Upper lobe of right lung (tissue), 1 donor: ENCODE data around the gene SLC6A11. TPM values are rescaled to one million over a fixed set of nuclear protein-coding genes. Genes with fewer than 3 reads are reported as not detected.

Experiments
- ATAC-seq: fragments of 200-7000 bp; cut with Tn5 transposase; one replicate; pipeline ENCODE4 v1.9.1; 2020; ENCODE audit warnings: mild to moderate bottlenecking, moderate library complexity
- DNase-seq: peaks from one replicate; pipeline ENCODE4 v3.0.0-alpha.2; 2020
- H3K27ac ChIP-seq: fragments of 200-600 bp; one replicate; pipeline ENCODE4 v1.8.0; 2022
- H3K27me3 ChIP-seq: fragments of 200-600 bp; one replicate; pipeline ENCODE4 v1.8.0; 2022; ENCODE audit warnings: mild to moderate bottlenecking
- H3K36me3 ChIP-seq: fragments of 200-600 bp; one replicate; pipeline ENCODE4 v1.8.0; 2022
- H3K4me1 ChIP-seq: fragments of 200-600 bp; one replicate; pipeline ENCODE4 v1.8.0; 2022
- H3K4me3 ChIP-seq: fragments of 200-600 bp; one replicate; pipeline ENCODE4 v1.8.0; 2022; ENCODE audit warnings: mild to moderate bottlenecking
- H3K9me3 ChIP-seq: fragments of 200-600 bp; one replicate; pipeline ENCODE4 v1.8.0; 2022
- intact Hi-C: fragments of 100-400 bp; cut with DNase I; formaldehyde crosslinking; loops from one replicate; pipeline ENCODE4 v1.11.0; 2022
- total RNA-seq: library from RNA; stranded (reverse); fragmentation: NEBNext Ultra II Directional; extraction: Animal tissue kit (Norgen Biotek cat#: 25700); gene quantifications from one replicate; pipeline ENCODE4 v1.2.1, GENCODE V29; 2021
- TF ChIP-seq, protein P1 (sequence below): fragments of 200-600 bp; IDR thresholded peaks from one replicate; pipeline ENCODE4 v1.8.0; 2022; ENCODE audit warnings: antibody characterized with exemption
- donor health status: DM: no; HTN: yes; CAD: no; lungs with severe emphysema.

The SLC6A11 gene
- total RNA-seq, 1 donor from 2014 or later: 0.17 TPM

DNA sequence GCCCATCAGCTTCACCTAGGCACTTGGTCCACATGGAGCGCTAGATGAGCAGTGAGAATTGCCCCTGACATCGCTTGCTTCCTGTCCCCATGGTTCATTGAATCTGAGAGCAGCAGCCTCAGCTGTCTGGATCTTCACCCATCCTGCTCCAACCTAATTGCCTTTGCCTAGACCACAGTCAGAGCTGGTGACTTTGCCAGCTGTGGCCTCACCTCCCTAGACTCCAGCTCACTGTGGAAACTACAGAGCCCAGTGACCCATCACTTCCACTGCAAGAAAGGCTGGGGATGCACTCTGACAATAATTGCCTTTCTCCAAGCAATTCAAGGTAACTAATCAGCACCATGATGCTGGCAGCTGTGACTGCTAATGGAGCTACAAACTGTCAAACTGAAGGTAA lies 145.9 kb downstream of the SLC6A11 start:
- no peak for DNase-seq
- Histone ChIP-seq H3K36me3 (no peaks in the 10 kb centered on the region), H3K27ac (no peak overlapping the region), H3K9me3 (no peaks in the 10 kb centered on the region), H3K4me1 (peaks cover 20% of the 10 kb centered on the region), H3K4me3 (no peak overlapping the region), H3K27me3 (no peaks in the 10 kb centered on the region)
- intact Hi-C loops: no loop called here
- ATAC-seq: no peak
- TF ChIP-seq, protein P1, sequence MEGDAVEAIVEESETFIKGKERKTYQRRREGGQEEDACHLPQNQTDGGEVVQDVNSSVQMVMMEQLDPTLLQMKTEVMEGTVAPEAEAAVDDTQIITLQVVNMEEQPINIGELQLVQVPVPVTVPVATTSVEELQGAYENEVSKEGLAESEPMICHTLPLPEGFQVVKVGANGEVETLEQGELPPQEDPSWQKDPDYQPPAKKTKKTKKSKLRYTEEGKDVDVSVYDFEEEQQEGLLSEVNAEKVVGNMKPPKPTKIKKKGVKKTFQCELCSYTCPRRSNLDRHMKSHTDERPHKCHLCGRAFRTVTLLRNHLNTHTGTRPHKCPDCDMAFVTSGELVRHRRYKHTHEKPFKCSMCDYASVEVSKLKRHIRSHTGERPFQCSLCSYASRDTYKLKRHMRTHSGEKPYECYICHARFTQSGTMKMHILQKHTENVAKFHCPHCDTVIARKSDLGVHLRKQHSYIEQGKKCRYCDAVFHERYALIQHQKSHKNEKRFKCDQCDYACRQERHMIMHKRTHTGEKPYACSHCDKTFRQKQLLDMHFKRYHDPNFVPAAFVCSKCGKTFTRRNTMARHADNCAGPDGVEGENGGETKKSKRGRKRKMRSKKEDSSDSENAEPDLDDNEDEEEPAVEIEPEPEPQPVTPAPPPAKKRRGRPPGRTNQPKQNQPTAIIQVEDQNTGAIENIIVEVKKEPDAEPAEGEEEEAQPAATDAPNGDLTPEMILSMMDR: no peak

DNA sequence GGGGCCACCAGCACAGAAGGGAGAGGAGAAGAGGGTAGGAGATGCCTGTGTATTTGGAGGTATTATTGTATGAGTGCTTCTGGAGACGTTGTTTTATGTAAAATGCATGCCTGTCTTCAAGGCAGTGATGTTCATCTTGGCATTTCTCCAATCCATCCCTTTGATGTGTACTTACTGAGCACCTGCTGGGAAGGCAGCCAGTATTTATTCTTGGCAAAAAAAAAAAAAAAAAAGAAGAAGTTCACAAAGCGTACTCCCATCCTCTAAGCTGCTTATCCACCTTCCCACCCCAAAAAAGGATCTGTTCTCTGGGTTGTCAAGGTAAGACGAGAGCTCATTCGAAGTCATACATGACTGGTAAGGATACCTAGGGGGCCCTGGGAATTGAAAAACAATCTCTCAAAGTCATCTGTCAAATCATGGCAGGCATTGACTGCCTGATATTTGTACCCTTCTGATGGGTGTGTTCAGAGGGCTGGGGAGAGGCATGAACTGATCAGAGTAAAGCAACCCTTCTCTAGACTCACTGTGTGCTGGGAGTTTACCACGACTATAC lies 146.5 kb downstream of the SLC6A11 start:
- ATAC-seq: no peak
- no peaks in the 10 kb centered on the region for H3K9me3 ChIP-seq
- intact Hi-C loops: no loop called here
- DNase-seq: no peak
- TF ChIP-seq, protein P1: no peak
- no peaks in the 10 kb centered on the region for H3K27me3 ChIP-seq
- peaks cover 14% of the 10 kb centered on the region for H3K4me1 ChIP-seq
- H3K36me3 ChIP-seq: no peaks in the 10 kb centered on the region
- H3K27ac ChIP-seq: no peak overlapping the region
- no peak overlapping the region for H3K4me3 ChIP-seq

DNA sequence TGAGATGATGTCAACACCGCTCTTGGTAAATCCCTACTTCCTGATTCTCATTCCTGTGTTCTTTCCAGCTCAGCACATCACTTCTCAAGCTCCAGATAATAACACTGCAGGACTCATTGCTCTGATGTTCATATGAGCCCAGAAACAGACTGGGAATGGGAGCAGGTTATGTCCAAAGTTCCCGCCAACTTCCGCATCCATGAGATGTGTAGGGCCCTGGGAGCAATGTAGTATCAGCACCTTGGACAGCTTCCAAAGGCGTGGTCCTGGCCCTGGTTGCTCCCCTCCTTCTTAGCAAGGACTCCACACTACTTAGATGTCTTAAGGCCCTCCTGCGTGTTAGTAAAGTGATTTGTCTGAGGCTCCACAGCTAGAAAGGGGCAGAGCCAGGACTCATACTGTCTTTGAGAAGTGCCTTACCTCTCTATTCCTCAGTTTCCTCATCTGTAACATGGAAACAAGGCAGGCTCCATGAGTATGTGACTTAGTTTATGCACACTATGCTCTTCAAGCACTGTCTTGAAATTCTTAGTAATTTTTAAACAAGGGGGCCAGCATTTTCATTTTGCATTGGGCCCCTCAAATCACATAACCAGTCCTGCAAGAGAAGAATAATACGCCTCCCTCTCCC lies 148.6 kb downstream of the SLC6A11 start:
- H3K9me3 ChIP-seq: no peaks in the 10 kb centered on the region
- no peak overlapping the region for H3K27ac ChIP-seq
- no peak for ATAC-seq
- H3K4me3 ChIP-seq: no peak overlapping the region
- TF ChIP-seq, protein P1: no peak
- no peaks in the 10 kb centered on the region for H3K36me3 ChIP-seq
- no peak for DNase-seq
- no peaks in the 10 kb centered on the region for H3K27me3 ChIP-seq
- intact Hi-C loops: no loop called here
- H3K4me1 ChIP-seq: no peaks in the 10 kb centered on the region

DNA sequence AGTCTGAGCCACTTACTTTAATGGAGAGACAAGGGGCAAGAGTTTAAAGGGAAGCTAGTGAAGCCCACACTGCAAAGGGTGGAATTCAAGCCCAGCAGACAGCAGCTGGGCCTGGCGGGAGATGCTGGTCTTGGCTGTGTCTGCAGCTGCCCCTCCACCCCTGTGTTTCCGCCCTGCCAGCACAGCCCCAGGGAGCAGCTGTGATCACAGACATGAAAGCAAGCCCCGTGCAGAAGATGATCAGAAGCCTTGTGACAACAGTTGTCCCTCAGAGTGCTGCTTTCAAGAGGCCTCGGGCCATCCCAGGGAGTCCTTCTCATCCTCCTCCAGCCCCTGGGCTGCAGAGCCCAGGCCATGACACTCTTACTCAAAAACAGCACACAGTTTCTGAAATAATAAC lies 152.4 kb downstream of the SLC6A11 start:
- intact Hi-C loops: no loop called here
- DNase-seq: no peak
- no peaks in the 10 kb centered on the region for H3K4me1 ChIP-seq
- peak; percentile 34 for ATAC-seq
- TF ChIP-seq, protein P1: no peak
- H3K36me3 ChIP-seq: no peaks in the 10 kb centered on the region
- H3K4me3 ChIP-seq: no peak overlapping the region
- H3K27ac ChIP-seq: no peak overlapping the region
- H3K9me3 ChIP-seq: no peaks in the 10 kb centered on the region
- H3K27me3 ChIP-seq: no peaks in the 10 kb centered on the region

DNA sequence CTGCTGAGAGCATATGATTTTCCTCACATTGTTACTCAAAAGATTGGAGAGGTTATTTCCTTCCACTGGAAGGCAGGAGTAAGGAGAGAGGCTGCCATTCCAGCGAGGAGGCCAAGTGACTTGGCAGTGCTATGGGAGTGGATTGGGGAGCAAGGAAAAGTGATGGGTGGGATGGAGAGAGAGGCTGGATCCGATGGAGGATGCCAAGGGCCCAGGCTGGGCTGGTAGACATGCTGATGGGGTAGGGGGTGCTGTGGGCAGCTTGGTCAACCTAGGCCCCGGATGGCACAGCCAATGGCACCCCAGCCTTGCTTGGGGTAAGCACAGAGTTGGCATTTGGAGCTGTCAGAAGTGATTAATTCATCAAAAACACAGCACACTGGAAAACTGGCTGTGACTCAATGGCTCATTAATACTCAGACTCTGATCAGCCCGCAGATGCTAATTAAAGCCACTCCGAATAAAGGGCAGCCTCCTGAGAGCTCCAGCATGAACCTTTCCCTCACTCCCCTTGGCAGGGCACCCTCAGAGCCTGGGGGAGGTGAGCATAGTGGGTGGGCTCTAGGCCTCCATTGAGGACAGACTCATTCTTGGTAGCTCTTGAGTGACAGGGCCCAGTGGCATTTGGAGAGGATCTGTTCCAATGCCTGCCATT lies 154.4 kb downstream of the SLC6A11 start:
- intact Hi-C loops: no loop called here
- DNase-seq (no peak), ATAC-seq (no peak)
- TF ChIP-seq, protein P1: no peak
- Histone ChIP-seq H3K4me1 (no peaks in the 10 kb centered on the region), H3K27ac (no peak overlapping the region), H3K36me3 (no peaks in the 10 kb centered on the region), H3K9me3 (no peaks in the 10 kb centered on the region), H3K4me3 (no peak overlapping the region), H3K27me3 (no peaks in the 10 kb centered on the region)
